H9 (cell line): Measurements from ENCODE around the gene HAUS8. TPM values are rescaled to one million over a fixed set of nuclear protein-coding genes. Genes with fewer than 3 reads are reported as not detected.

Source experiments
- DNase-seq: peaks from one replicate; pipeline ENCODE4 v3.0.0-alpha.2; 2017
- H2AFZ ChIP-seq: one replicate; pipeline ENCODE4 v1.6.1; 2013; ENCODE audit warnings: mild to moderate bottlenecking, low read length, control low read depth, moderate library complexity
- H2AK5ac ChIP-seq: 2 replicates; pipeline ENCODE4 v1.6.1; 2013; ENCODE audit warnings: low read length, control low read depth, mixed read lengths; ENCODE audit not compliant: insufficient read length
- H2BK120ac ChIP-seq: one replicate; pipeline ENCODE4 v1.6.1; 2013; ENCODE audit warnings: low read depth, mild to moderate bottlenecking, low read length, control low read depth, inconsistent platforms; ENCODE audit not compliant: poor library complexity, severe bottlenecking
- H2BK12ac ChIP-seq: 2 replicates; pipeline ENCODE4 v1.6.1; 2013; ENCODE audit warnings: low read length, control low read depth, mixed read lengths, low read depth; ENCODE audit not compliant: insufficient read length
- H2BK15ac ChIP-seq: 2 replicates; pipeline ENCODE4 v1.6.1; 2013; ENCODE audit warnings: low read depth, low read length, control low read depth
- H2BK20ac ChIP-seq: one replicate; pipeline ENCODE4 v1.6.1; 2013; ENCODE audit warnings: low read depth, mild to moderate bottlenecking, low read length, control low read depth, inconsistent platforms; ENCODE audit not compliant: poor library complexity, severe bottlenecking
- H2BK5ac ChIP-seq: 2 replicates; pipeline ENCODE4 v1.6.1; 2013; ENCODE audit warnings: low read length, control low read depth, mixed read lengths; ENCODE audit not compliant: insufficient read length
- H3K14ac ChIP-seq: 2 replicates; pipeline ENCODE4 v1.6.1; 2013; ENCODE audit warnings: low read length, control low read depth; ENCODE audit not compliant: insufficient read depth
- H3K18ac ChIP-seq: 2 replicates; pipeline ENCODE4 v1.6.1; 2013; ENCODE audit warnings: low read depth, mild to moderate bottlenecking, mixed read lengths, low read length, control low read depth; ENCODE audit not compliant: insufficient read length
- H3K23ac ChIP-seq: 2 replicates; pipeline ENCODE4 v1.6.1; 2013; ENCODE audit warnings: low read length, control low read depth, mixed read lengths, low read depth; ENCODE audit not compliant: insufficient read length
- H3K23me2 ChIP-seq: 2 replicates; pipeline ENCODE4 v1.6.1; 2013; ENCODE audit warnings: low read depth, mild to moderate bottlenecking, mixed read lengths, low read length, control low read depth; ENCODE audit not compliant: insufficient read length, poor library complexity, severe bottlenecking
- H3K27ac ChIP-seq: 2 replicates; pipeline ENCODE4 v1.5.1; 2013; ENCODE audit warnings: low read length, control low read depth, mixed read lengths, low read depth; ENCODE audit not compliant: insufficient read length
- H3K27me3 ChIP-seq: 2 replicates; pipeline ENCODE4 v1.6.1; 2013; ENCODE audit warnings: low read length, control low read depth, inconsistent platforms; ENCODE audit not compliant: insufficient read depth
- H3K4ac ChIP-seq: 2 replicates; pipeline ENCODE4 v1.6.1; 2013; ENCODE audit warnings: low read depth, mild to moderate bottlenecking, control low read depth, inconsistent platforms, low read length, moderate library complexity
- H3K4me1 ChIP-seq: 2 replicates; pipeline ENCODE4 v1.6.1; 2013; ENCODE audit warnings: low read length, control low read depth, inconsistent platforms; ENCODE audit not compliant: insufficient read depth
- H3K4me2 ChIP-seq: 2 replicates; pipeline ENCODE4 v1.6.1; 2013; ENCODE audit warnings: low read length, control low read depth, mixed read lengths; ENCODE audit not compliant: insufficient read length, insufficient read depth
- H3K56ac ChIP-seq: 2 replicates; pipeline ENCODE4 v1.6.1; 2013; ENCODE audit warnings: low read depth, mild to moderate bottlenecking, mixed read lengths, low read length, control low read depth; ENCODE audit not compliant: insufficient read length
- H3K79me1 ChIP-seq: 2 replicates; pipeline ENCODE4 v1.6.1; 2013; ENCODE audit warnings: low read depth, mild to moderate bottlenecking, moderate library complexity, low read length, control low read depth, inconsistent platforms; ENCODE audit not compliant: insufficient read depth, poor library complexity, severe bottlenecking
- H3K79me2 ChIP-seq: 2 replicates; pipeline ENCODE4 v1.6.1; 2013; ENCODE audit warnings: low read length, control low read depth, inconsistent platforms; ENCODE audit not compliant: insufficient read depth
- H3K9ac ChIP-seq: 2 replicates; pipeline ENCODE4 v1.6.1; 2013; ENCODE audit warnings: low read length, control low read depth, mixed read lengths; ENCODE audit not compliant: insufficient read length; ENCODE audit errors: extremely low read depth
- H3K9me3 ChIP-seq: one replicate; pipeline ENCODE4 v1.6.1; 2013; ENCODE audit warnings: low read depth, low read length, inconsistent platforms; ENCODE audit not compliant: control insufficient read depth
- H3T11ph ChIP-seq: one replicate; pipeline ENCODE4 v1.6.1; 2013; ENCODE audit warnings: mild to moderate bottlenecking, low read length, control low read depth, inconsistent platforms
- H4K20me1 ChIP-seq: one replicate; pipeline ENCODE4 v1.6.1; 2013; ENCODE audit not compliant: control insufficient read depth, insufficient read length, insufficient read depth
- H4K5ac ChIP-seq: 2 replicates; pipeline ENCODE4 v1.6.1; 2013; ENCODE audit warnings: low read depth, mild to moderate bottlenecking, mixed read lengths, low read length, control low read depth; ENCODE audit not compliant: insufficient read length
- H4K8ac ChIP-seq: replicated peaks from 2 replicates; pipeline ENCODE4 v1.6.1; 2013; ENCODE audit warnings: low read length, control low read depth, mixed read lengths, low read depth; ENCODE audit not compliant: insufficient read length
- H4K91ac ChIP-seq: 2 replicates; pipeline ENCODE4 v1.6.1; 2013; ENCODE audit warnings: low read depth, mild to moderate bottlenecking, moderate library complexity, mixed read lengths, low read length, control low read depth; ENCODE audit not compliant: insufficient read length
- H3K27ac Mint-ChIP-seq, 3 experiments: 2 replicates in 2 of 3; 3 replicates in 1 of 3; pipeline ENCODE4 v1.8.0; 2020 to 2021; ENCODE audit warnings: mixed read lengths in 3 of 3, mild to moderate bottlenecking in 1 of 3, moderate library complexity in 1 of 3
- H3K27me3 Mint-ChIP-seq: 2 replicates; pipeline ENCODE4 v1.8.0; 2021; ENCODE audit warnings: low read depth, mild to moderate bottlenecking, moderate library complexity, mixed read lengths
- H3K36me3 Mint-ChIP-seq, 3 experiments: 2 replicates in 2 of 3; 3 replicates in 1 of 3; pipeline ENCODE4 v1.8.0; 2020 to 2021; ENCODE audit warnings: low read depth in 3 of 3, mixed read lengths in 3 of 3; ENCODE audit not compliant: insufficient read depth in 1 of 3
- H3K4me1 Mint-ChIP-seq, 2 experiments: 2 replicates each; pipeline ENCODE4 v1.8.0; 2020; ENCODE audit warnings: mixed read lengths in 2 of 2
- H3K4me3 Mint-ChIP-seq, 2 experiments: 2 replicates in 1 of 2; 3 replicates in 1 of 2; pipeline ENCODE4 v1.8.0; 2020 to 2021; ENCODE audit warnings: mild to moderate bottlenecking in 2 of 2, mixed read lengths in 2 of 2, moderate library complexity in 1 of 2
- H3K9me3 Mint-ChIP-seq, 2 experiments: 2 replicates in 1 of 2; 3 replicates in 1 of 2; pipeline ENCODE4 v1.8.0; 2020; ENCODE audit warnings: mild to moderate bottlenecking in 2 of 2, mixed read lengths in 2 of 2, moderate library complexity in 1 of 2
- CTCF ChIP-seq: fragments of 200-600 bp; sonication (generic); conservative IDR thresholded peaks from 3 replicates; pipeline ENCODE4 v1.8.0; 2021; ENCODE audit warnings: antibody characterized with exemption, mild to moderate bottlenecking
- WGBS: extraction: QIAGEN DNeasy Blood & Tissue Kit; methylation state at CpG from one replicate; pipeline ENCODE4 v1.1.7; 2013; ENCODE audit warnings: missing lambda C conversion rate, low lambda C conversion rate, mixed read lengths; ENCODE audit not compliant: insufficient read length; ENCODE audit errors: extremely low coverage; 5-methylcytosine and 5-hydroxymethylcytosine counted together
- total RNA-seq: library from RNA; stranded (reverse); gene quantifications from 2 replicates; pipeline ENCODE4 v1.2.1, GENCODE V29; 2021

HAUS8 gene
- total RNA-seq, 1 experiment from 2014 or later: 27.8 TPM

- no peak overlapping the region for H3K27ac ChIP-seq
- no peak overlapping the region for H3K9ac ChIP-seq
- no peak overlapping the region for H3K23ac ChIP-seq
- no peak overlapping the region for H2BK20ac ChIP-seq
- peaks cover 8 to 10% of the 10 kb centered on the region in 2 experiments for H3K4me1 Mint-ChIP-seq
- H3K36me3 Mint-ChIP-seq: peaks cover 16 to 33% (median 30%) of the 10 kb centered on the region in 3 experiments
- H2BK15ac ChIP-seq: no peak overlapping the region
- H3T11ph ChIP-seq: no peak overlapping the region
- no CpG with 5 or more reads among the region's 2 CpGs for WGBS
- no peak overlapping the region for H3K56ac ChIP-seq
- peak overlapping the region in 1 of 3 experiments; percentile 75; a peak in 2 of 7 replicates for H3K27ac Mint-ChIP-seq
- peaks cover 5% of the 10 kb centered on the region for H3K23me2 ChIP-seq
- H2BK5ac ChIP-seq: no peak overlapping the region
- DNase-seq: no peak
- H3K4me3 Mint-ChIP-seq: no peak overlapping the region
- H2BK120ac ChIP-seq: no peak overlapping the region
- peaks cover 2% of the 10 kb centered on the region; the same call in 1 of the 2 replicates for H3K27me3 ChIP-seq
- peaks cover 20% of the 10 kb centered on the region for H3K27me3 Mint-ChIP-seq
- H4K8ac ChIP-seq: no peak overlapping the region
- H2AK5ac ChIP-seq: no peak overlapping the region
- no peaks in the 10 kb centered on the region for H3K79me1 ChIP-seq
- no peak overlapping the region for H4K91ac ChIP-seq
- H3K9me3 Mint-ChIP-seq: peaks cover 32 to 33% of the 10 kb centered on the region in 2 experiments
- H4K20me1 ChIP-seq: no peaks in the 10 kb centered on the region
- no peaks in the 10 kb centered on the region for H3K79me2 ChIP-seq
- H3K14ac ChIP-seq: no peak overlapping the region
- no peak overlapping the region for H3K18ac ChIP-seq
- no peaks in the 10 kb centered on the region for H3K9me3 ChIP-seq
- no peak overlapping the region for H2AFZ ChIP-seq
- H3K4ac ChIP-seq: no peak overlapping the region
- no peak for TF ChIP-seq CTCF
- no peak overlapping the region for H3K4me2 ChIP-seq
- no peak overlapping the region for H2BK12ac ChIP-seq
- no peak overlapping the region for H4K5ac ChIP-seq
- H3K4me1 ChIP-seq: no peaks in the 10 kb centered on the region
Observed at GRCh38 chr19:17020823-17021222, 54.4 kb downstream of the HAUS8 start.
